ENCODE results near the gene SENP8.

The SENP8 gene

DNA sequence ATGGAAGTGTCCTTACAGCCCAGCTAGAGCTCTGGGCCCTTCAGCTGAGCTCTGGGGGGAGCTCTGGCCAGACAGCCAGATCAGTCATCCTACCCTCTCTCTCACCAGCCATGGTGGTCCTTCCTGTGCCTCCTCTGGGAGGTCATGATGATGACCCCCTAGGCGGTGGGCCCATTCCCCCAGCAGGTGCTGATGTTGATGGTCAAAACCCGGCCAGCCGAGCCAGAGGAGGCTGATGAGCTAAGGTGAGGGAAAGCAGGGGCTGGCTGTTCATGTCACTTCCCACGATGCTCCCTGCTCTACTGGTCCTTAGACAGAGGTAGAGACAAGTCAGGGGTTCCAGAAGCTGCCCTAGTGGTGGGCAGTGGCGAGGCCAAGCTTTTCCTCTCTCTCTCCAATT is 44.4 kb downstream of the SENP8 start:
- no peak overlapping the region for H3K4me3 ChIP-seq (ENCODE audit: low read depth, low read length)
- no peak for DNase-seq (ENCODE audit: low read depth)
- TF ChIP-seq CTCF (IDR thresholded peaks at IDR 0.05; ENCODE audit: control insufficient read depth, extremely low read depth, insufficient read depth): no peak

DNA sequence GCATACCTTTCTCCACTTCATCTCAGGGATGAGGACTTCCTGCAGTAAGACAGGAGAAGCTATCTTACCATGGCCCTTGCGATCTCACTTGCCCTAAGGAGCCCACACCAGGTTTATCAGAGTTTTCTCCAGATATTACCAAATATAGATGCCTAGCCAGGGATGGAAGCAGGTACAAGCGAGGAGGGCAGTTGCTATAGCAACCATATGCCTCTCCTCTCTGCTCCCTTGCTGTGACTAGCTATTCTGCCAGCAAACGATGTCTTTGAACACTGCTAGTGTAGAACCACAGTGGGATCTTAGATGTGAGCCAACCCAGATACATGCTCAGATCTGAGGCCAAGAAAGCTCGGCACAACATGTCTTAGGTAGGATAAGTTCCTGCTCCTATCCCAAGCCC is 45.5 kb downstream of the SENP8 start:
- TF ChIP-seq CTCF (IDR thresholded peaks at IDR 0.05; ENCODE audit: control insufficient read depth, extremely low read depth, insufficient read depth): no peak
- no peak overlapping the region for H3K4me3 ChIP-seq (ENCODE audit: low read depth, low read length)
- no peak for DNase-seq (ENCODE audit: low read depth)

- DNase-seq (ENCODE audit: low read depth): no peak
- H3K4me3 ChIP-seq (ENCODE audit: low read depth, low read length): no peak overlapping the region
- no peak for TF ChIP-seq CTCF (IDR thresholded peaks at IDR 0.05; ENCODE audit: control insufficient read depth, extremely low read depth, insufficient read depth)
Observed at GRCh38 chr15:72166716-72167417, 48.7 kb downstream of the SENP8 start.

GRCh38 chr15:72167445-72167844 is 49.2 kb downstream of the SENP8 start:
- no peak overlapping the region for H3K4me3 ChIP-seq (ENCODE audit: low read depth, low read length)
- no peak for DNase-seq (ENCODE audit: low read depth)
- no peak for TF ChIP-seq CTCF (IDR thresholded peaks at IDR 0.05; ENCODE audit: control insufficient read depth, extremely low read depth, insufficient read depth)

DNA sequence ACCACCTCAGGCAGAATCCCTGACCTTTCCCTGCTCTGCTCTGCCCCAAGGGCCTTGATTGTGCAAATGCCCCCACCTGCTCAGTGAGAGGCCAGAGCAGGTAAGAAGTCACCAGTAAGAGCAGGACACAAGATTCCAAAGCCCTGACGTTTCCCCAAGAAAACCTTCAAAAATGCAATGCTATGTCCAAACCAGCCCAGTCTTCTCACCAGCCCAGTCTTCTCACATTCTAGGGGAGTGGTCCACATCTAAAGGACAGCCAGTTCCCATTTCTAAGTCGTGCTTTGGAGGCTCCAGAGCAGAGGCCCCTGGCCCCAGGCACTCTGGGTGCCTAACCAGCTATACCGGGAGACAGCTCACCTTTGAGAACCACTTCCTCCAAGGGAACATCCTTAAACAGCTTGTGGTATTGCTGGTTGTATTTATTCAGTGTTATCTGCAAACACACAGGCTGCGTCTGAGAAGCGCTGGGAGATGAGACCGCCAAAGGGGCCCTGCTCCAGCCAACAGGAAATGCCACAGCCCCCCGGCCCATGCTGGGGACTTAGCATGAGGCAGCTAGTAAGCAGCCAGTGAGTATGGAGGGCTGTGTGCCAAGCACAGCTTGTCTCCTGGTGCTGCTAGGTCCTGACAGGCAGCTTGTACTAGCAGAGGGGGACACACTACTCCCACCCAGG is 50.1 kb downstream of the SENP8 start:
- H3K4me3 ChIP-seq (ENCODE audit: low read depth, low read length): no peak overlapping the region
- no peak for DNase-seq (ENCODE audit: low read depth)
- TF ChIP-seq CTCF (IDR thresholded peaks at IDR 0.05; ENCODE audit: control insufficient read depth, extremely low read depth, insufficient read depth): no peak

GRCh38 chr15:72168808-72169190 is 50.6 kb downstream of the SENP8 start:
- no peak overlapping the region for H3K4me3 ChIP-seq (ENCODE audit: low read depth, low read length)
- no peak for DNase-seq (ENCODE audit: low read depth)
- TF ChIP-seq CTCF (IDR thresholded peaks at IDR 0.05; ENCODE audit: control insufficient read depth, extremely low read depth, insufficient read depth): no peak

All from LNCaP clone FGC (cell line).